ENCODE measurements around the gene DACT2. TPM values are rescaled to one million over a fixed set of nuclear protein-coding genes. Genes with fewer than 3 reads are reported as not detected.
A peak's percentile ranks its signal among the peaks of the same experiment; 100 is the strongest.

Gene DACT2
- total RNA-seq, 1 experiment from 2014 or later = 21.1 TPM

DNA sequence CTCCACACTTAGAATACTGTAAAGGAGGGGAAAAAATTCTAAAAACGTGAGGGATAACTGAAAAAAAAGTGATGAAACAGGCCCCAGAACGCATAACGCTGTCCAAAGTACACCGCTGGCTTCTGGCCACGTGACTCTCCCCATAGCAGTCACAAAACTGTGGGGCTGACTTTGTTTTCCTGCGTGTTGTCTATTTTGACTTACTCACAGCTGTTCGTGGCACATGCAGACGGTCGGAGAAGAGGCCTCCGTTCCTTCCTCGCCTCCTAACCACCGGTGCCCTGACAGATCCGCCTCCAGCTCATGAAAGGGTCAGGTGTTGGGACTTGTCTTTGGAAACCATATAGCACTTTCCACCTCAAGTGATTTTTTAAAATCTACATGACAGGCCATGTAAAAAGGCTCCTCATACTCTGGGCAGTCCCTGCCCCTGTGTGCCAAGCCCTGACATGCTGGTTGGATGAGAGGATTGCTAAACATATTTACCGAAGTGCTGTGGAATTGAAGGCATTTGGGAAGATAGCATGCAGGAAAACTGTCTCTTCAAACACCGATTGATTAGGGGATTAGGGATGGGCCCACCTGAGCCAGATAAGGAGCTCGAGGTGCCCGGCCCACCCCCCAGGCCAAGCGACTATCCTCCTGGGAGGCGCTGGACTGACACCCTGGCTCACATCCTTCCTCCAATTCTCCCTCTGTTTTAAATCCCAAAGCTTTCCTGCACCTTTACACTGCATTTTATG, 54.8 kb downstream of the DACT2 start:
- DNase-seq = peak; percentile 78 to 83
- H3K4me3 ChIP-seq (ENCODE audit: low read depth, low read length) = 0 out of 2 replicates have a peak overlapping the region, but pooled peaks have one; percentile 8
- ChIA-PET CTCF (interaction anchor here (0.7 to 1.3 kb wide), 5 partner anchors 10 to 63 kb away, joined by 3 to 7 read pairs (median 4); no protein-coding TSS in a partner anchor), POLR2A (interaction anchor here (0.6 to 1.3 kb wide), 2 partner anchors 10 to 65 kb away, joined by 3 to 6 read pairs; no protein-coding TSS in a partner anchor)
- intact Hi-C loops (cut with micrococcal nuclease; ENCODE audit: unreplicated experiment) = loop anchor here (1.0 to 5.0 kb wide), 4 partner anchors 10 to 92 kb away; no protein-coding TSS in a partner anchor
- H3K4me1 ChIP-seq = peaks cover 62% of the 10 kb centered on the region
- peak overlapping the region; percentile 53 for H3K4me3 Mint-ChIP-seq (ENCODE audit: unreplicated experiment)
- peaks cover 36% of the 10 kb centered on the region for H3K4me1 Mint-ChIP-seq (ENCODE audit: low read depth, unreplicated experiment)
- H3K27ac Mint-ChIP-seq (ENCODE audit: unreplicated experiment) = peak overlapping the region; percentile 60
- H3K36me3 ChIP-seq (ENCODE audit: control insufficient read depth, insufficient read depth, low read length) = no peaks in the 10 kb centered on the region
- peaks cover 18% of the 10 kb centered on the region for H3K36me3 Mint-ChIP-seq (ENCODE audit: insufficient read depth, unreplicated experiment)
- H3K27me3 ChIP-seq (replicated peaks; ENCODE audit: control insufficient read depth, insufficient read depth, low read length) = no peaks in the 10 kb centered on the region
- no peaks in the 10 kb centered on the region for H3K9me3 Mint-ChIP-seq (ENCODE audit: unreplicated experiment)
- no TSS peak for BruUV-seq (replicated peaks)
- H3K9me3 ChIP-seq = no peaks in the 10 kb centered on the region
- TF ChIP-seq, protein P1, sequence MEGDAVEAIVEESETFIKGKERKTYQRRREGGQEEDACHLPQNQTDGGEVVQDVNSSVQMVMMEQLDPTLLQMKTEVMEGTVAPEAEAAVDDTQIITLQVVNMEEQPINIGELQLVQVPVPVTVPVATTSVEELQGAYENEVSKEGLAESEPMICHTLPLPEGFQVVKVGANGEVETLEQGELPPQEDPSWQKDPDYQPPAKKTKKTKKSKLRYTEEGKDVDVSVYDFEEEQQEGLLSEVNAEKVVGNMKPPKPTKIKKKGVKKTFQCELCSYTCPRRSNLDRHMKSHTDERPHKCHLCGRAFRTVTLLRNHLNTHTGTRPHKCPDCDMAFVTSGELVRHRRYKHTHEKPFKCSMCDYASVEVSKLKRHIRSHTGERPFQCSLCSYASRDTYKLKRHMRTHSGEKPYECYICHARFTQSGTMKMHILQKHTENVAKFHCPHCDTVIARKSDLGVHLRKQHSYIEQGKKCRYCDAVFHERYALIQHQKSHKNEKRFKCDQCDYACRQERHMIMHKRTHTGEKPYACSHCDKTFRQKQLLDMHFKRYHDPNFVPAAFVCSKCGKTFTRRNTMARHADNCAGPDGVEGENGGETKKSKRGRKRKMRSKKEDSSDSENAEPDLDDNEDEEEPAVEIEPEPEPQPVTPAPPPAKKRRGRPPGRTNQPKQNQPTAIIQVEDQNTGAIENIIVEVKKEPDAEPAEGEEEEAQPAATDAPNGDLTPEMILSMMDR (IDR thresholded peaks at IDR 0.05; ENCODE audit: insufficient read depth in 1 of 2, low read depth in 1 of 2, low read length in 1 of 2, severe bottlenecking in 1 of 2, unreplicated experiment in 1 of 2) = no peak
- H3K27me3 Mint-ChIP-seq (ENCODE audit: insufficient read depth, unreplicated experiment) = no peaks in the 10 kb centered on the region

DNA sequence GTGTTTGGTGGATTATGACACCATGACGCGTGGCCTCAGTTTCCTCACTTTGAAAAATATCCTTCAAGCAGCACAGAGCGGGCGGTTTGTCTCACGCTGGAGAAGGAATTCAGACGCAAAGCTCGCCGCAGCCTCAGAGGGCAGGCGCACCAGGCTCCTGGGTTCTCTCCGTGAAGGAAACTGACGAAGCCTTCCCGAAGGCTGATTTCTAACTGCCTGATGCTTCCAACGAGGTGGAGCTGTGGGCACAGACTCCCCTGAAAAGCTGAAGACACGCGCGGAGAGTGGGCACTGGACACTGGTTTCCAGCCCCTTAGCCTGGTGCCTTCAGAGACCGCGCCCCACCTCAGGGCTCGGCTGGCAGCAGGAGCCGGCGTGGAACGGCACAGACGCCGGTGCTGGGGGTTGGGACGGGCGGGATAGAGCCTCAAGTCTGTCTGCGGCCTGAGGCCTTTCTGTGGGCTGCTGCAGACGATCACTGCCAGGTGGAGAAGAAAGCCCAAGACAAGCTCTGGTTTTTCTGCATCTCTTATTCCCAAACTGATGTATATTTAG, 56.1 kb downstream of the DACT2 start:
- Histone ChIP-seq H3K27me3 (replicated peaks; ENCODE audit: control insufficient read depth, insufficient read depth, low read length) (no peaks in the 10 kb centered on the region), H3K9me3 (no peaks in the 10 kb centered on the region), H3K36me3 (ENCODE audit: control insufficient read depth, insufficient read depth, low read length) (no peaks in the 10 kb centered on the region), H3K4me3 (ENCODE audit: low read depth, low read length) (no peak overlapping the region), H3K4me1 (peaks cover 62% of the 10 kb centered on the region)
- ChIA-PET POLR2A (no interaction called here), CTCF (no interaction called here)
- TF ChIP-seq, protein P1 (IDR thresholded peaks at IDR 0.05; ENCODE audit: insufficient read depth in 1 of 2, low read depth in 1 of 2, low read length in 1 of 2, severe bottlenecking in 1 of 2, unreplicated experiment in 1 of 2) = no peak
- Mint-ChIP-seq H3K27me3 (ENCODE audit: insufficient read depth, unreplicated experiment) (no peaks in the 10 kb centered on the region), H3K4me3 (ENCODE audit: unreplicated experiment) (no peak overlapping the region), H3K4me1 (ENCODE audit: low read depth, unreplicated experiment) (peaks cover 29% of the 10 kb centered on the region), H3K9me3 (ENCODE audit: unreplicated experiment) (no peaks in the 10 kb centered on the region), H3K27ac (ENCODE audit: unreplicated experiment) (no peak overlapping the region), H3K36me3 (ENCODE audit: insufficient read depth, unreplicated experiment) (peaks cover 18% of the 10 kb centered on the region)
- no TSS peak for BruUV-seq (replicated peaks)
- intact Hi-C loops (cut with micrococcal nuclease; ENCODE audit: unreplicated experiment) = loop anchor here (5.0 kb wide), 1 partner anchor 61 kb away; no protein-coding TSS in a partner anchor
- no peak for DNase-seq

DNA sequence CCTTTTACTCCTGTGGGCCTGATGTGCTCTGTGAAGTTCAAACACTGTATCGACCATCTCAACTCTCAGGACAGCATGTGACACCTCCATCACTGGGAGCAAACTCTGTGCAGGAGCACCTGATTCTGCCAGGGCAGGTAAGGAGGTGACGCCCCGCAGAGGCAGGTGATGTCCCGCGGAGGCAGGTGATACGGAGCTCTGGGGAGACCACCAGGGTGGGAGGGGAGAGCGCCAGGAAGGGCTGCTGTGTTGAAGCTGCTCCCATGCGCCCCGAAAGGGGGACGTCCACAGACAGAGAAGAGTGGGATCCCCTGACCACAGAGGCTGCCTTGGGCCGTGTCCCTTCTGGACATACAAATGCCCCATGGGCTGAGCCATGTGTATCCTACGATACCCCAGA, 58.3 kb downstream of the DACT2 start:
- DNase-seq = no peak
- POLR2A ChIA-PET = no interaction called here
- peaks cover 24% of the 10 kb centered on the region for H3K4me1 Mint-ChIP-seq (ENCODE audit: low read depth, unreplicated experiment)
- peak overlapping the region; percentile 20 for H3K4me3 Mint-ChIP-seq (ENCODE audit: unreplicated experiment)
- intact Hi-C loops (cut with micrococcal nuclease; ENCODE audit: unreplicated experiment) = loop anchor here (5.0 kb wide), 1 partner anchor 59 kb away; no protein-coding TSS in a partner anchor
- H3K27me3 Mint-ChIP-seq (ENCODE audit: insufficient read depth, unreplicated experiment) = no peaks in the 10 kb centered on the region
- BruUV-seq (replicated peaks) = no TSS peak
- TF ChIP-seq, protein P1 (IDR thresholded peaks at IDR 0.05; ENCODE audit: insufficient read depth in 1 of 2, low read depth in 1 of 2, low read length in 1 of 2, severe bottlenecking in 1 of 2, unreplicated experiment in 1 of 2) = no peak
- H3K4me3 ChIP-seq (ENCODE audit: low read depth, low read length) = no peak overlapping the region
- no peaks in the 10 kb centered on the region for H3K9me3 ChIP-seq
- no peaks in the 10 kb centered on the region for H3K36me3 ChIP-seq (ENCODE audit: control insufficient read depth, insufficient read depth, low read length)
- H3K27me3 ChIP-seq (replicated peaks; ENCODE audit: control insufficient read depth, insufficient read depth, low read length) = no peaks in the 10 kb centered on the region
- peaks cover 11% of the 10 kb centered on the region for H3K9me3 Mint-ChIP-seq (ENCODE audit: unreplicated experiment)
- peaks cover 15% of the 10 kb centered on the region for H3K36me3 Mint-ChIP-seq (ENCODE audit: insufficient read depth, unreplicated experiment)
- H3K4me1 ChIP-seq = peaks cover 56% of the 10 kb centered on the region
- CTCF ChIA-PET = no interaction called here
- H3K27ac Mint-ChIP-seq (ENCODE audit: unreplicated experiment) = peak overlapping the region; percentile 87

Data from Caco-2 (cell line).